Activated T-helper 1 cell treated with anti-CD3 and anti-CD28 coated beads, Interleukin-12 subunit alpha, Interleukin-12 subunit beta, Interleukin-2, Interleukin-4 antibody, amounts not matched to agents 30 ng/mL and 10 ng/mL and 1 ng/mL, durations not matched to agents 14 hours and 24 hours and 36 hours (primary cell): ENCODE measurements around the gene CLIP4. TPM values are rescaled to one million over a fixed set of nuclear protein-coding genes. Genes with fewer than 3 reads are reported as not detected.
"Not testable (repeated sequence)": the region's sequence is repeated elsewhere in the genome, so short reads cannot be mapped to it uniquely, and the experiment has no call there.

Source experiments
- DNase-seq: peaks from one replicate; pipeline ENCODE4 v3.0.0; 2021; ENCODE audit warnings: low spot score
- H3K27ac Mint-ChIP-seq: one replicate; pipeline ENCODE4 v1.8.0; 2021; ENCODE audit warnings: mild to moderate bottlenecking, mixed read lengths
- H3K27me3 Mint-ChIP-seq: one replicate; pipeline ENCODE4 v1.8.0; 2022; ENCODE audit warnings: mild to moderate bottlenecking, moderate library complexity, mixed read lengths; ENCODE audit not compliant: insufficient read depth
- H3K36me3 Mint-ChIP-seq: one replicate; pipeline ENCODE4 v1.8.0; 2021; ENCODE audit warnings: low read depth, mixed read lengths
- H3K4me1 Mint-ChIP-seq: one replicate; pipeline ENCODE4 v1.8.0; 2021; ENCODE audit warnings: low read depth, mixed read lengths
- H3K4me3 Mint-ChIP-seq: one replicate; pipeline ENCODE4 v1.8.0; 2021; ENCODE audit warnings: mild to moderate bottlenecking, moderate library complexity, mixed read lengths
- H3K9me3 Mint-ChIP-seq: one replicate; pipeline ENCODE4 v1.8.0; 2021; ENCODE audit warnings: mixed read lengths
- intact Hi-C: fragments of 100-400 bp; cut with micrococcal nuclease; formaldehyde crosslinking; loops from one replicate; pipeline ENCODE4 v1.15.1; 2024
- total RNA-seq: library from RNA; stranded (reverse); gene quantifications from 2 replicates; pipeline ENCODE4 v1.2.3, GENCODE V29; 2022

The CLIP4 gene
- total RNA-seq, 1 donor from 2014 or later = 25.8 TPM

- Mint-ChIP-seq H3K9me3 (peaks cover 4% of the 10 kb centered on the region), H3K4me3 (no peak overlapping the region), H3K36me3 (no peaks in the 10 kb centered on the region)
Observed at GRCh38 chr2:29075894-29076705, 39.1 kb upstream of the CLIP4 start.

GRCh38 chr2:29079887-29080286 lies 35.3 kb upstream of the CLIP4 start:
- H3K27me3 Mint-ChIP-seq = peaks cover 5% of the 10 kb centered on the region
- H3K4me3 Mint-ChIP-seq = no peak overlapping the region
- no peak overlapping the region for H3K27ac Mint-ChIP-seq
- H3K9me3 Mint-ChIP-seq = peaks cover 4% of the 10 kb centered on the region
- intact Hi-C loops = no loop called here
- no peak for DNase-seq
- no peaks in the 10 kb centered on the region for H3K36me3 Mint-ChIP-seq
- no peaks in the 10 kb centered on the region for H3K4me1 Mint-ChIP-seq

More at GRCh38 chr2:29075894-29076705, 39.1 kb upstream of the CLIP4 start:
- Mint-ChIP-seq H3K27ac (no peak overlapping the region), H3K4me1 (no peaks in the 10 kb centered on the region), H3K27me3 (peaks cover 8% of the 10 kb centered on the region)
- no peak for DNase-seq
- intact Hi-C loops = no loop called here

- no peak overlapping the region for H3K4me3 Mint-ChIP-seq
- peaks cover 3% of the 10 kb centered on the region for H3K27me3 Mint-ChIP-seq
- intact Hi-C loops = no loop called here
- H3K4me1 Mint-ChIP-seq = no peaks in the 10 kb centered on the region
- DNase-seq = no peak
- no peaks in the 10 kb centered on the region for H3K36me3 Mint-ChIP-seq
- H3K27ac Mint-ChIP-seq = no peak overlapping the region
- peaks cover 4% of the 10 kb centered on the region for H3K9me3 Mint-ChIP-seq
Observed at GRCh38 chr2:29080886-29081743, 34.1 kb upstream of the CLIP4 start.

GRCh38 chr2:29082804-29083495 lies 32.3 kb upstream of the CLIP4 start:
- DNase-seq = no peak
- H3K4me3 Mint-ChIP-seq = no peak overlapping the region
- H3K4me1 Mint-ChIP-seq = no peaks in the 10 kb centered on the region
- H3K27me3 Mint-ChIP-seq = peaks cover 5% of the 10 kb centered on the region
- H3K9me3 Mint-ChIP-seq = peaks cover 4% of the 10 kb centered on the region
- H3K36me3 Mint-ChIP-seq = no peaks in the 10 kb centered on the region
- no peak overlapping the region for H3K27ac Mint-ChIP-seq
- intact Hi-C loops = no loop called here

- H3K27ac Mint-ChIP-seq = no peak overlapping the region
- intact Hi-C loops = no loop called here
- H3K36me3 Mint-ChIP-seq = no peaks in the 10 kb centered on the region
- no peaks in the 10 kb centered on the region for H3K9me3 Mint-ChIP-seq
- H3K4me3 Mint-ChIP-seq = no peak overlapping the region
- peaks cover 7% of the 10 kb centered on the region for H3K27me3 Mint-ChIP-seq
- no peaks in the 10 kb centered on the region for H3K4me1 Mint-ChIP-seq
- DNase-seq = no peak
Observed at GRCh38 chr2:29084554-29084953, 30.7 kb upstream of the CLIP4 start.

GRCh38 chr2:29090311-29090710 lies 24.9 kb upstream of the CLIP4 start:
- H3K4me3 Mint-ChIP-seq, intact Hi-C loops, H3K4me1 Mint-ChIP-seq, H3K9me3 Mint-ChIP-seq, H3K36me3 Mint-ChIP-seq, H3K27ac Mint-ChIP-seq, DNase-seq: not testable (repeated sequence)
- peaks cover 17% of the 10 kb centered on the region for H3K27me3 Mint-ChIP-seq

- H3K4me1 Mint-ChIP-seq = no peaks in the 10 kb centered on the region
- no peak for DNase-seq
- no peak overlapping the region for H3K27ac Mint-ChIP-seq
Observed at GRCh38 chr2:29096969-29097368, 18.2 kb upstream of the CLIP4 start.

GRCh38 chr2:29097569-29097968 lies 17.6 kb upstream of the CLIP4 start:
- no peaks in the 10 kb centered on the region for H3K36me3 Mint-ChIP-seq
- H3K27ac Mint-ChIP-seq = no peak overlapping the region
- no peak for DNase-seq
- H3K27me3 Mint-ChIP-seq = peaks cover 9% of the 10 kb centered on the region
- no peaks in the 10 kb centered on the region for H3K9me3 Mint-ChIP-seq
- no peak overlapping the region for H3K4me3 Mint-ChIP-seq
- intact Hi-C loops = no loop called here
- H3K4me1 Mint-ChIP-seq = no peaks in the 10 kb centered on the region

More at GRCh38 chr2:29096969-29097368, 18.2 kb upstream of the CLIP4 start:
- Mint-ChIP-seq H3K4me3 (no peak overlapping the region), H3K9me3 (no peaks in the 10 kb centered on the region), H3K27me3 (peaks cover 8% of the 10 kb centered on the region), H3K36me3 (no peaks in the 10 kb centered on the region)
- intact Hi-C loops = no loop called here

GRCh38 chr2:29100564-29100963 lies 14.7 kb upstream of the CLIP4 start:
- Mint-ChIP-seq H3K4me3 (no peak overlapping the region), H3K36me3 (no peaks in the 10 kb centered on the region), H3K27ac (no peak overlapping the region), H3K27me3 (peaks cover 9% of the 10 kb centered on the region), H3K9me3 (no peaks in the 10 kb centered on the region), H3K4me1 (no peaks in the 10 kb centered on the region)
- no peak for DNase-seq
- intact Hi-C loops = no loop called here

- Mint-ChIP-seq H3K27ac (no peak overlapping the region), H3K4me3 (no peak overlapping the region), H3K27me3 (peaks cover 12% of the 10 kb centered on the region), H3K4me1 (no peaks in the 10 kb centered on the region), H3K36me3 (no peaks in the 10 kb centered on the region), H3K9me3 (no peaks in the 10 kb centered on the region)
- DNase-seq = no peak
- intact Hi-C loops = no loop called here
Observed at GRCh38 chr2:29104688-29105087, 10.5 kb upstream of the CLIP4 start.

- Mint-ChIP-seq H3K27ac (no peak overlapping the region), H3K36me3 (no peaks in the 10 kb centered on the region), H3K9me3 (no peaks in the 10 kb centered on the region), H3K4me3 (no peak overlapping the region), H3K27me3 (peaks cover 12% of the 10 kb centered on the region), H3K4me1 (peaks cover 3% of the 10 kb centered on the region)
- intact Hi-C loops = no loop called here
- DNase-seq = no peak
Observed at GRCh38 chr2:29105375-29105774, 9.8 kb upstream of the CLIP4 start.

GRCh38 chr2:29106256-29106655 lies 9.0 kb upstream of the CLIP4 start:
- H3K9me3 Mint-ChIP-seq = no peaks in the 10 kb centered on the region
- no peak overlapping the region for H3K4me3 Mint-ChIP-seq
- no peaks in the 10 kb centered on the region for H3K36me3 Mint-ChIP-seq
- peaks cover 10% of the 10 kb centered on the region for H3K27me3 Mint-ChIP-seq
- H3K4me1 Mint-ChIP-seq = peaks cover 9% of the 10 kb centered on the region
- intact Hi-C loops = no loop called here
- DNase-seq = no peak
- no peak overlapping the region for H3K27ac Mint-ChIP-seq

- H3K4me3 Mint-ChIP-seq = no peak overlapping the region
- intact Hi-C loops = no loop called here
- H3K36me3 Mint-ChIP-seq = no peaks in the 10 kb centered on the region
- DNase-seq = no peak
- no peaks in the 10 kb centered on the region for H3K9me3 Mint-ChIP-seq
- peaks cover 8% of the 10 kb centered on the region for H3K27me3 Mint-ChIP-seq
- peaks cover 16% of the 10 kb centered on the region for H3K4me1 Mint-ChIP-seq
- no peak overlapping the region for H3K27ac Mint-ChIP-seq
Observed at GRCh38 chr2:29106980-29107388, 8.2 kb upstream of the CLIP4 start.
